Measurements from ENCODE around the gene GNPDA1. TPM values are rescaled to one million over a fixed set of nuclear protein-coding genes. Genes with fewer than 3 reads are reported as not detected.

GNPDA1 gene
- total and polyA plus RNA-seq, 9 of the 15 experiments (the other 6 are each of a cell fraction or from before 2014, with no cell fraction given) = 14.1 to 145 (median 52.2) TPM

DNA sequence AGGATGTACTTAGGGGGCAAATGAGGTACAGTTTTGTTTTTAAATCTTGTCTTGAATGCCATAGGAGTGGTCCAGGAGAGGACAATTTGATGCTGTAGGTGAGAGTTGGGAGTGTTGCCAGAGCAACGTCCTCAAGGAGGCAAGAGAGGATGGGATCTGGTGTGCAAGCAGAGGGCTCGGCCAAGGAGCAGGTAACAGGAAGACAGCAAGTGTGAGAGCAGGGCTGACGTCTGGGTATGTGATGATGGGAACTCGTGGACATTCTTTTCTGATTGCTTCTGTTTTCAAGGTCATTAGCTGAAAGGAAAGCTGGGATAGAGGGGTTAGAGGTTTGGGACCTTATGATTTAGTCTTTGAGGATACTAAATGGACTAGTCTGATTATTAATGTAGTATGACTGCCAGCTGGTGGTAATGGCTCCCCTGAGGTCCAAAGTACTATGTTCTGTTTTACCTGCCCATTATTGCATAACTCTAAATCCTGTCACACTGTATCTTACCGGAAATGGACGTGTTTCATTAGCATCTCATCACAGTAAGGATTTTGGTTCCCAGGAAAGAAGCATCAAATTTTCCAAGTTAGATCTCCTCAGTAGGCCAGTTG lies 15.4 kb downstream of the GNPDA1 start (continued):
- TF ChIP-seq, protein P1, sequence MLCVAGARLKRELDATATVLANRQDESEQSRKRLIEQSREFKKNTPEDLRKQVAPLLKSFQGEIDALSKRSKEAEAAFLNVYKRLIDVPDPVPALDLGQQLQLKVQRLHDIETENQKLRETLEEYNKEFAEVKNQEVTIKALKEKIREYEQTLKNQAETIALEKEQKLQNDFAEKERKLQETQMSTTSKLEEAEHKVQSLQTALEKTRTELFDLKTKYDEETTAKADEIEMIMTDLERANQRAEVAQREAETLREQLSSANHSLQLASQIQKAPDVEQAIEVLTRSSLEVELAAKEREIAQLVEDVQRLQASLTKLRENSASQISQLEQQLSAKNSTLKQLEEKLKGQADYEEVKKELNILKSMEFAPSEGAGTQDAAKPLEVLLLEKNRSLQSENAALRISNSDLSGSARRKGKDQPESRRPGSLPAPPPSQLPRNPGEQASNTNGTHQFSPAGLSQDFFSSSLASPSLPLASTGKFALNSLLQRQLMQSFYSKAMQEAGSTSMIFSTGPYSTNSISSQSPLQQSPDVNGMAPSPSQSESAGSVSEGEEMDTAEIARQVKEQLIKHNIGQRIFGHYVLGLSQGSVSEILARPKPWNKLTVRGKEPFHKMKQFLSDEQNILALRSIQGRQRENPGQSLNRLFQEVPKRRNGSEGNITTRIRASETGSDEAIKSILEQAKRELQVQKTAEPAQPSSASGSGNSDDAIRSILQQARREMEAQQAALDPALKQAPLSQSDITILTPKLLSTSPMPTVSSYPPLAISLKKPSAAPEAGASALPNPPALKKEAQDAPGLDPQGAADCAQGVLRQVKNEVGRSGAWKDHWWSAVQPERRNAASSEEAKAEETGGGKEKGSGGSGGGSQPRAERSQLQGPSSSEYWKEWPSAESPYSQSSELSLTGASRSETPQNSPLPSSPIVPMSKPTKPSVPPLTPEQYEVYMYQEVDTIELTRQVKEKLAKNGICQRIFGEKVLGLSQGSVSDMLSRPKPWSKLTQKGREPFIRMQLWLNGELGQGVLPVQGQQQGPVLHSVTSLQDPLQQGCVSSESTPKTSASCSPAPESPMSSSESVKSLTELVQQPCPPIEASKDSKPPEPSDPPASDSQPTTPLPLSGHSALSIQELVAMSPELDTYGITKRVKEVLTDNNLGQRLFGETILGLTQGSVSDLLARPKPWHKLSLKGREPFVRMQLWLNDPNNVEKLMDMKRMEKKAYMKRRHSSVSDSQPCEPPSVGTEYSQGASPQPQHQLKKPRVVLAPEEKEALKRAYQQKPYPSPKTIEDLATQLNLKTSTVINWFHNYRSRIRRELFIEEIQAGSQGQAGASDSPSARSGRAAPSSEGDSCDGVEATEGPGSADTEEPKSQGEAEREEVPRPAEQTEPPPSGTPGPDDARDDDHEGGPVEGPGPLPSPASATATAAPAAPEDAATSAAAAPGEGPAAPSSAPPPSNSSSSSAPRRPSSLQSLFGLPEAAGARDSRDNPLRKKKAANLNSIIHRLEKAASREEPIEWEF (CRISPR knock-in tag; IDR thresholded peaks at IDR 0.05) = no peak
- TF ChIP-seq RBFOX2 (IDR thresholded peaks at IDR 0.05; ENCODE audit: low read depth, low read length) (no peak), EHMT2 (IDR thresholded peaks at IDR 0.05) (no peak), CEBPB (tag; IDR thresholded peaks at IDR 0.05) (peak; percentile 27; the same call in 1 of the 2 replicates), CEBPG (CRISPR knock-in tag; IDR thresholded peaks at IDR 0.05) (no peak), CEBPG (tag; conservative IDR thresholded peaks at IDR 0.05 in 1 of 2, IDR thresholded peaks at IDR 0.05 in 1 of 2) (peak; percentile 16 to 18; a peak in 1 of 4 replicates), ZNF224 (CRISPR knock-in tag; IDR thresholded peaks at IDR 0.05) (no peak)
